TTC549 (cell line): Measurements from ENCODE around the gene HSPB2.
"Not testable (repeated sequence)": the region's sequence is repeated elsewhere in the genome, so short reads cannot be mapped to it uniquely, and the experiment has no call there.

Source experiments
- FAIRE-seq: peaks from 2 replicates; lab custom pipeline; 2012; peaks lifted over from hg19 to GRCh38; lab: Jason Lieb, UNC

Gene HSPB2

DNA sequence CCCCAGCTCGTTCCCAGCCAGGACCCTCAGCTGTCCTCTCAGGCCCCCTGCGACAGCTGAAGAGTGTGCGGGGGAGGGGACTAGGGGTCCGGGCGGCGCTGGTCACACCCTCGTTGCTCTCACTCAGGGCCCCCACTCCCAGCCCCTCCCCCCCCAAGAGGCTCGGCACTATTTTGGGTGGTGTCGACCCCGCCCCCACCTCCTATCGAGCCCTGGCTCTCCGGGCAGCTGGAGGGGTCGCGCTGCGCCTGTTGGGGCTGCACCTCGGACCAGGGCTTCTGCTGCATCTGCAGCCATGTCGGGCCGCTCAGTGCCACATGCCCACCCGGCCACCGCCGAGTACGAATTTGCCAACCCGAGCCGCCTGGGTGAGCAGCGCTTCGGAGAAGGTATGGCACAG is at the start of gene HSPB2:
Gene HSPB2, plus strand, starts transcription at position 200 of the 400 bp plus-strand sequence. Its CDS starts 96 bp downstream, at position 296.
- no peak for FAIRE-seq

DNA sequence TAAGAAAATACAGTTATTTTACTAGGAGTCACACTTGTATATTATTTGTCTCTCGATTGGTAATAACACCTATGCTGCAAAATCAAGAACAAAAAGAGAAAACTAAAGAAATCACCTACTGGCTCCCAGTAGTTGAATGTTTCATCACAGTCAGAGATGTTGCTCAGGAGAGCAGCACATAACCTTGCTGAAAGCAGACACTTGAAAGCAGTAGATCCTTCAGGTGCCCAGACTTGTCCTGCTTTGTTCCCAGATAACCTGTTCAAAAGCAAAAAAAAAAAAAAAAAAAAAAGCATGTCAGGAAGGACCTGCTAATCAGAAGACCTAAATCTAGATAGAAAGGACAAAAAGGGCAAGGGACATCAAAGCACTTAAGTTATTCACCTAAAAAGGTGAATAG is 42.4 kb upstream of the HSPB2 start:
- no peak for FAIRE-seq

- no peak for FAIRE-seq
These were observed 42.0 kb upstream of the HSPB2 start for GRCh38 chr11:111870522-111870885.

- FAIRE-seq = no peak
These were observed 41.4 kb upstream of the HSPB2 start, which contains the start of gene ALG9 for GRCh38 chr11:111870886-111871692. Gene ALG9 (minus strand): TSS chr11:111871581. CDS start chr11:111871482, 99 bp downstream.

- FAIRE-seq = no peak
These were observed 40.8 kb upstream of the HSPB2 start for GRCh38 chr11:111871693-111872161.

DNA sequence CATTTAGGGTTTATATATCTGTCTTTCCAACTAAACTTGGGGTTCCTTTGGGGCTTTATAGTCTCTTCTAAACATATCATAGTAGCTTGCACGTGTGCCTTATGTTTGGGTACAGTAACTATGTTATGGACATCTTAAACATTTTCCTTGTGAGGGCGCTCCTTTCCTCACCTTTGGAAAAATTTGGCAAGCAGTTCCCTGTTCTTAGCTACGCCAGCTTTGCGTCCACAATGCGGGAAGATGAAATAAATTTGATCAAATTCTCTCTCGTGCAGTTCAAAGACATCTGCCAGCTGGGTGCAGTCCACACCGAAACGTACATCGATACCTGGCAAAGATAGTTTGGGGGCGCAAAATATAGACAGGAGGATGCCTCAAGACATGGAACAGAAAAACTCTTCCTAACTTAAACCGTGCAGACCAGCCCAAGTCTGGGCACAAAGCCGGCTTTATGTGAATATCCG is 34.1 kb upstream of the HSPB2 start:
- FAIRE-seq = no peak

- FAIRE-seq = peak; percentile 52
These were observed 33.5 kb upstream of the HSPB2 start, which contains the start of the genes CFAP68 and FDXACB1 for GRCh38 chr11:111878849-111879636. Gene CFAP68 (plus strand): TSS chr11:111879541. CDS start chr11:111879561, 20 bp downstream. Gene FDXACB1 (minus strand): TSS chr11:111879165. CDS start chr11:111879132, 33 bp downstream.

DNA sequence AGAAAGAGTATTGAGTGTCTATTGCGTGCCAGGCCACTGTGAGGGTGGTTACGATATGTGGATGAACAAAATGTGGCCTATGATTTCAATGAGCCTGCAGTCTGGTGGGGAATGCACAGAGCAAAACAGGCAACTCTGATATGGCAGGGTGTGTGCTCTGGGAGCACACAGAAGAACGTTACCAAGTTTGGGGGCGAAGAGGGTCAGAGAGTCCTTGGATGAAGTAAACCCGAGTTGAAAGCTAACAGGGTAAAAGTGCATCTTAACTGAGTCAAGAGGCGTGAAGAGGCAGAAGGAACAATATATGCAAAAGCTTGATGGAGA is 32.9 kb upstream of the HSPB2 start:
- no peak for FAIRE-seq

DNA sequence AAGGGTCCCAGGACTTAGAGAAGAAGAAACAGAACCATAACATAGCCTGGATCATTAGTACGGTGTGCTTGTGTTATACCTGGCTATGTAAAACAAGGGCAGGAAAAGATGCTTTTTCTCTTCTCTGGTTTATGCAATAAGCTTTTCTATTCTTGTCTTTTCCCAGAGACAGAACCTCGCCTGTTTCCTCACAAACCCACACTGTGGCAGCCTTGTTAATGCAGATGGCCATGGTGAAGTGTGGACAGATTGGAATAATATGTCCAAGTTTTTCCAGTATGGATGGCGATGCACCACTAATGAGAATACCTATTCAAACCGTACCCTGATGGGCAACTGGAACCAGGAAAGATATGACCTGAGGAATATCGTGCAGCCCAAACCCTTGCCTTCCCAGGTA is 30.3 kb upstream of the HSPB2 start:
- FAIRE-seq = no peak

- not testable (repeated sequence) for FAIRE-seq
These were observed 27.5 kb upstream of the HSPB2 start for GRCh38 chr11:111885053-111885452.

DNA sequence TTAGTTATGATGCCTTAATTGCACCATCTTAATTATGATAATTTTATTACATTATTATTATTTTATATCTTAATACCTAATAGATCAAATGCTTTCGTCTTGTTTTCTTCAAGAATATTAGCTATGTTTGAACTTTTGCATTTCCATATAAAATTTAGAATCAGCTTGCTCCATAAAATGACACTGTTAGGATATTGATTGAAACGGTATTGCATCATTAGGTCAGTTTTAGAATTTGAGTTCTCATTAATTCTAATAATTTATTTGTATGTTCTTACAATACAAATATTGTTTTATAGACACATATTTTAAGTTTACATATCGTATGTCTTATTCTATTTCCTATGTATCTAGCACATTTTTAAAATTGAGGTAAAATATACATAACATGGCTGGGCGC is 26.5 kb upstream of the HSPB2 start:
- no peak for FAIRE-seq

- no peak for FAIRE-seq
These were observed 25.7 kb upstream of the HSPB2 start for GRCh38 chr11:111886844-111887243.

DNA sequence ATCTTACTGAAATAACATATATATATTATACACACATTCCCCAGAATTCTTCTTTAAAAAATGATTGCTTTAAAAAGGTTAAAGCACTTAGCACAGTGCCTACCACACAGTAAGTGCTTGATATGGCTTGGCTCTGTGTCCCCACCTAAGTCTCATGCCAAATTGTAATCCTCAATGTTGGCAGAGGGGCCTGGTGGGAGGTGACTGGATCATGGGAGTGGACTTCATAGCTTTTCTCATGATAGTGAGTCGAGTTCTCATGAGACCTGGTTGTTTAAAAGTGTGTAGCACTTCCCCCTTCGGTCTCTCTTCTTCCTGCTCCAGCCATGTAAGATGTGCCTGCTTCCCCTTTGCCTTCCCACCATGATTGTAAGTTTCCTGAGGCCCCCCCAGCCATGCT is 7.1 kb upstream of the HSPB2 start:
- no peak for FAIRE-seq

- FAIRE-seq = no peak
These were observed 5.9 kb upstream of the HSPB2 start for GRCh38 chr11:111906680-111907079.

DNA sequence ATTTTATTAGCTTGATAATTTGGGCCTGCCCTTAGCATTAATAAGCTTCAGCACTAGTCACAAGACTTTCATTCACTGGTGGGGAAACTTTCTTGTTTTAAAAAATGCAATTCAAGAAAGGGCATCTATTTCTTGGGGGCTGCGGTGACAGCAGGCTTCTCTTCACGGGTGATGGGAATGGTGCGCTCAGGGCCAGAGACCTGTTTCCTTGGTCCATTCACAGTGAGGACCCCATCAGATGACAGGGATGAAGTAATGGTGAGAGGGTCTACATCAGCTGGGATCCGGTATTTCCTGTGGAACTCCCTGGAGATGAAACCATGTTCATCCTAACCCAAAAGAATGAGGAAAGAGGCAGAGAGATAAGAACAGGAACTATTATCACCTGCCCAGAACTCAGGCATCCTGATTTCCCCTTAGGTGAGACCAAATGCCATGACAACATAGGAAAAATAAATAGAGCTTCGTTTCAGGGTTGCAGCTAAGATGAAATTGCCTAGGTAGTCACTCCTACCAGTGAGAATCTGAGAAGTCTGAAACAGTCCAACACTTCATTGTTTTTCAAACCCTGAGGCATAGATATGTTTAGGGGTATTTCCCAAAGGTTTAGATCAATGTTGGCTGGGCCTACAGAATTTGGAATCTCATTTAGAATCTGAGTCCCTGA is 3.8 kb upstream of the HSPB2 start:
- no peak for FAIRE-seq

- FAIRE-seq = no peak
These were observed 3.2 kb upstream of the HSPB2 start for GRCh38 chr11:111909378-111909777.

GRCh38 chr11:111910676-111911562 is 1.6 kb upstream of the HSPB2 start:
- FAIRE-seq = no peak

DNA sequence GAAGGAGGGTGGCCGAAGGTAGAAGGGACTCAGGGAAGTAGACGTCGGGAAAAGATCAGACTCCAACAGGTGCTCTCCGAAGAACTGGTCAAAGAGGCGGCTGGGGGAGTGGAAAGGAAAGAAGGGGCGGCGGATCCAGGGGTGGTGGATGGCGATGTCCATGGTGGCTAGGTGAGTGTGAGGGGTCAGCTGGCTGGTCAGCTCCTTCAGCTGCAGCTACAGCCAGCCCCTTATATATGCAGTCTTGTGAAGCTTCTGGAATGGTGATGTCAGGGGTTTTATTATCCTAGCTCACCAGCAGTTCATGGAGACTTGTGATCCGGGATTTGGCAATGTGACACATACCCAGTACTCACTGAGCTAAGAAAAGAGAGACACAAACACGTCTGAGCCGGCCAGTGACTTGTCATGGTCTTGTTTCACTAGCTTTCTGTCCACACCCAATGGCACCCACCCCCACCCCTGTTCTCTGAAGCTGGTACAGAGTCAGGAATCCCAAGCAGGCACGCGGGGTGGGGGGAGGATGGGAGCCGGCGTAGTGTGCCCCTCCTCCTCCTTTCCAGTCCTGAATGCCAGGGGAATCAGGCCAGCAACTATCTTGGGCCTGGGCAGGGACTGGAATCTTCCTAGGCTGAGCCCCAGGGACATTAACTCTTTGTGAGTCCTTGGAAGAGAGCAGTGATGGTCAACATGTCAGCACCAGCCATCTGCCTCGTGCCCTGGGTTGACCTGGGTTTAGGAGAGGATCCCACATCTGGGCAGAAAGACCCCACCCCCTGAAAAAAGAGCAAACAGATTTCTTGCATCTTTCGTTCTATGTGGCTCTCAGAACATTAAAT is 752 bp upstream of the HSPB2 start, which contains the start of gene CRYAB:
Gene CRYAB, minus strand, starts transcription at position 208 of the 839 bp plus-strand sequence. Its CDS starts 46 bp downstream, at position 162.
- no peak for FAIRE-seq

GRCh38 chr11:111913031-111913861 is 712 bp downstream of the HSPB2 start:
- FAIRE-seq = no peak
